Fibroblast of lung (primary cell): ENCODE data around the gene LTBP2.

Experiments used
- CTCF ChIP-seq, 2 donors: IDR thresholded peaks in 1 of 2; conservative IDR thresholded peaks in 1 of 2; 1 replicate in 1 of 2; 2 replicates in 1 of 2; pipeline ENCODE4 v1.5.1; 2011 to 2012; ENCODE audit warnings: low read length in 2 of 2, control low read depth in 1 of 2, inconsistent platforms in 1 of 2, low read depth in 1 of 2, mild to moderate bottlenecking in 1 of 2
- EZH2 ChIP-seq: IDR thresholded peaks from 2 replicates; pipeline ENCODE4 v1.5.1; 2012; ENCODE audit warnings: low read length, control low read depth, mild to moderate bottlenecking; ENCODE audit errors: missing control alignments

GRCh38 chr14:74563586-74564159 is 48.4 kb downstream of the LTBP2 start:
- TF ChIP-seq CTCF (conservative IDR thresholded peaks at IDR 0.05 in 1 of 2, IDR thresholded peaks at IDR 0.05 in 1 of 2; ENCODE audit: low read depth in 1 of 2, low read length in 2 of 2) (peak in 1 of 2 donors; percentile 20), EZH2 (no peak)
